ENCODE results near the gene ZNF423.

DNA sequence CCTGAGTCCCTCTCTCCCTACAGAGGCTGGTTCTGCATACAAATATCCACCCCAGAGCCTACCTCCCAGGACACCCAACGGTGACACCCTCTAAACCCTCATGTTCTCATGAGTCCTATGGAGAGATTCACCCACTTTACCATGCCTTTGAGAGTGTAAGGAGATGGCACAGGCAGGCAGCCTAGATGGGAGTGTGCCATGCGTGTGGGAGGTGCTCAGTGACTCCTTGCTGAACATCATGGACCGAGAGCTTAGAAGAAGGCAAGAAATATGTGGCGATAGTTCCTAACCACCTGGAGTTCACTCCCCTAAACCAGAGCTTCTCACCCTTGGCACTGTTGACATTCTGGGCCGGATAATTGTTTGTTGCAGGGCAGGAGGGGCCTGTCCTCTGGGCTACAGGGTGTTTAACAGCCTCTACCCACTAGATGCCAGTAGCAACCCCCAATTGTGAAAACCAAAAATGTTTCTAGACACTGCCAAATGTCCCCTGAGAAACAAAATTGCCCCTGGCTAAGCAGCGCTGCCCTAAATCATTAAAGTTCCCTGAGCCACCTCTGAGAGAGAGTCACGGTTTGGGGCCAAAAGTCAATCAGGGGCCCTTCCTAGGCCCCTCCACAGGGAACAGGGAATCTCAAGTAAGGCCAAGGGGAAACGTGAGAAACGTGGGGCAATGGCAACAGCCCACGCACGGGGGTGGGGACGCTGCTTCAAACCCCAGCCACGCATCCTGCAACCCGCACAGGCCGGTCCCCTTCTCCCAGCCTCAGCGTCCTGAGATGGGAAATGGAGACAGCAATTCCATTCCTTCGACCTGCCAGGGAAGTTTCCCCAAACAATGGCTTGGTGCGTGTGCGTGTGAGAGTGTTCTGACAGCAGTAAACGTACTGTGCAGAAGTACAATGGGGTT lies 415.5 kb downstream of the ZNF423 start:
- TF ChIP-seq CTCF (IDR thresholded peaks at IDR 0.05; ENCODE audit: borderline replicate concordance, extremely low read depth, low read length, poor library complexity, severe bottlenecking) (peak; percentile 67), EZH2 (IDR thresholded peaks at IDR 0.05; ENCODE audit: borderline replicate concordance, low read depth, low read length, severe bottlenecking) (no peak)
